GM21381 (cell line): ENCODE measurements around the gene CRHR2.

Experiments
- ATAC-seq: cut with Tn5 transposase; IDR thresholded peaks from one replicate; pipeline ENCODE4 v1.9.1; 2021; ENCODE audit warnings: mild to moderate bottlenecking, moderate library complexity; ENCODE audit not compliant: unreplicated experiment

CRHR2 gene

DNA sequence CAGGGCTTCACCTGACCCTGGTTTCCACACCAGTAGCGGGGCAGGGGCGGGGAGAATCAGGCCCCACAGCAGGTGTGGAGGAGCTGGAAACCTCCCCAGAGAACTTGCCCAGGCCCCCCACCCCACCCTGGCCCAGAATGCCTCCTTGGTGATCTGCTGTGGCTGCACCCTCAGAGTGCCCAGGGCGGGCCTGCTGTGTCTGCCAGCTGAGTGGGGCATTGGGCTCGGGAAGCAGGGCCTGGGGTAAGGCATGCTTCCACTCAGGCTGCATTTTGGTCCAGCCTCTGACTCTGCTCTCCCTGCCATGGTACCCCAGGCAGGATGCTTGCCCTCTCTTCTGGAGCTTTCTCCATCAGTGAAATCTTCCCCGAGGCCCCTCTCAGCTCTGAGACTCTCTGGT, 1.1 kb upstream of the CRHR2 start:
- no peak for ATAC-seq

DNA sequence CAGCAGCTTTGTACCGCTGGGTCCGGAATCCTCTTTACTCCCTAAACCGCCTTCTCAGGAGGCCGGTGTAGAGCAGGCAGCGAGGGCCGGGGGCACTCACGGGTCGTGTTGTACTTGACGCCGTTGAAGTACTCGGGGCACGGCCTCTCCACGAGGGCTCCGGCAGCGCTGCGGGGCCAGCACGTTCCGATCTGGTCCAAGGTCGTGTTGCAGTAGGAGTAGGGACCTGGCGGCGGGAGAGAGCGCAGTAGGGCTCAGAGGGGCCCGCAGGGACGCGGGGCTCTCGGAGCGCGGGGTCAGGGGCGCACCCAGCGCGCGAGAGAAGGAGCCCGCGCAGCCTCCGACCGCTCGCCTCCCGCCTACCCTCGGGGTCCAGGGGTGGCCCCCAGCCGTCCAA, 443 bp downstream of the CRHR2 start:
- ATAC-seq, result no peak

DNA sequence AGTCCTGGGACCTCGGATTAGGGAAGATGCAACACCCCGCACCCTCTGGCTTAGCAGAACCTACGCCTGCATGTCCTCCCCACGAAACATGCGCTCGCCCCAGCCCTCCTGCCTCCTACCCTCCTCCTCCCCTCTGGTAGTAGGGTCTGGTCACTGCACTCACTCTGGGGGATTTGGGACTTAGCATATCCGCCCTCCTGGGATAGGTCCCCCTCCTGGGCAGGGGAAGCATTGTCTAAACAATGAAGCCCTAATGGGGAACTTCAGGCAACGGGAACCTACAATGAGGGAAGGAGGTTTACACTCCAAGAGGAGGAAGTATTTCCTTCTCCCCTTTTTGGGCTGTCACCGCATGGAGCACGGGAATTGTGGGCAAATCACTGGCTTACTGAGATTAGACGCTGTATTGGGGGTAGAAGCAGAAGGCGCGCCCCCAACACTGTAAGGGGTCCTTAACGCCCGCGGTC, 892 bp downstream of the CRHR2 start:
- no peak for ATAC-seq

DNA sequence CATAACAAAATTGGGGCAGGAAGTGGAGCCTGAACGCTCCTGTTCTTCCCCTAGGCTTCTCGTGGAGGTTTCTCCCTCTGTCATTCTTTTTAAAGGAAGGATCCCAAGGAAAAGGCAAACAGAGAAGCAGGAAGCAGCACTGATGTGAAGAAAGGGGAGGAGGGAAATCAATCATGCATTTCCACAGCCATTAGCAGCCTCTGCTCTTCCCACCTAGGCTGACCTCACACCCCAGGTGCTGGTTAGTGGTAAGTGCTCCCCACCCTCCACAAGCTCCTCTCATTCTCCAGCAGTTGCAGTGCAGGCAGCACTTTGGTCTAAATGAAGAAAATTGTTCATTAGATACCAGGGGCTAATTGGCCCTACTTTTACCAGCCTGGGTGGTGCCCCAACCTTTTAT, 2.6 kb downstream of the CRHR2 start:
- no peak for ATAC-seq

DNA sequence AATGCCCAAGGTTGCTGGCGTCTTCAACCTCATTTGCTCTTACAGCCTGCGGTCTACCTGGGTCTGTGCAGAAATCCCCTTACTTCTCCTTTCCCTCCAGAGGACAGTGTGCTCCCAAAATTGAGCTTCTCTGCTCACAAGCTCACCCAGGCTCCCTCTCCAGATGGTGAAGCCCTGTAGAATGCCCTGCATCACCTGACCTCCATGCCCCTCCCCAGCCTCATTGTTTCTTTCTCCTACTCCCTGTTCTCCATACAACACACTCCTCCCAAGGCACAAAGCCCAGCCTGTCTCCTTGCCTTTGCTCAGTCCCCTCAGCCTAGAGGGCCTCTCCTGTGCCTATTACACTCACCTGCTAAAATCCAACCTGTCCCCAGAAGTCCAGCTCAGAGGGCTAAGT, 3.5 kb downstream of the CRHR2 start:
- no peak for ATAC-seq

DNA sequence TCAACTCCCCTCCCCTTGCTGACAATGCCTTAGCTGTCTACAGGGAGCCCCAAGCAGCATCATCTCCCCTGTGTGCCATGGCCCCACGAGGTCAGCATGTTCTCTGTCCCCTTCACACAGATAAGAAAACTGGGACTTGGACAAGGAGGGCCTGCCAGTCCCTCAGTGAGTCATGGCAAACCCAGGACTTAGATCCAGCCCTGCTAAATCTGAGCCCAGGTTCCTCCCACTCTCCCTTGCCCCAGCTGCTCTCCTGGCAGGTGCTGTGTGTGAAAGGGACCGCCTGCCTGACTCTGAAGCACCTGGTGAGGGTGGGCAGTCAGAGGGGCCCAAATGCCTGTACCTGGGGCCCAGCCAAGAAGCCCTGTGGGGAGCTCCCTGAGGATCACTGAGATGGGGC, 7.4 kb downstream of the CRHR2 start:
- no peak for ATAC-seq

DNA sequence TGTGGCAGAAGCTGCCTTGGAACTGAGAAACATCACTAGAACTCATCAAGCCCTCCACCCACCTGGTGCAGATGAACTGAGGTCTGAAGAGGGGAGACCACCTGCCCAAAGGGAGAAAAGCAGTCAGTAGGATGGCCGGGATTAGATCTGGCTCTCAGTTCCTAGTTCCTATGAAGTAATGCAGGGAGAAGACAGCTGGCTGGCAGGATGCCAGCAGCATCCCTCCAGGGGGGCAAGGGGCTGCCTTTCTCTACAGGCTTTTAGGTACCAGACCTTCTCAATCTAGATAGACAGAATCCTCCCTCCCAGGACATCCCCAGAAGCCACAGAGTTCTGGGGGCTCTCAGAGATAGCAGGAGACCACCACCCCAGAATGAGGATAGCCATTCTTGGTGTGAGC, 7.8 kb downstream of the CRHR2 start:
- ATAC-seq, result no peak

DNA sequence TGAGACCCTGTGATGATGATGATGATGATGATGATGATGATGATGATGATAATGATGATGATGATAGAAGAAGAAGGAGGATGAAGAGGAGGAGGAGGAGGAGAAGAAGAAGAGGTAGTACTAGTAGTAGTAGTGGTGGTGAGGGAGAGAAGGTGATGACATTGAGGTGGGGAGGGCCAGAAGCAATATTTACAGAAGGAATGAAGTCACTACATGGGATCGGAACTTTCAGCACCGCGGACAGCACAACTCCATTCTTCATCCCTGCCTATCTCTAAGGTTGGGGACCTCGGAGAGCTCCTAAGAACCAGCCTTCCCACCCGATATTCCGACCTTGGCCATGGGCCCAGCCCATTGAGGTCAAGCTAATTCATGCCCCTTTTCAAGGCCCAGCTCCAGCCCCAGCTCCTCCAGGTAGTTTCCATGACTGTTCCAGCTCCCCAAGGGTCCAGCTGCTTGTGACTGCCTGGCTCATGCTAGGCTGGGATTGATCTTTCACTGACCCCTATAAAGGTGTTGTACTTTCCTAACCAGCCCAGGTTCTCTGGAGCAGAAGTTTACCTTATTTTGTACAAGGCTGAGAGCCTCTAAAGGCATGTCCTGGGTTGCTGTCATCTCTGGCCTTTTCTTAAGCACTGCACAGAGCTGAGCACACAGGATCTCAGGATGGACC, 10.3 kb downstream of the CRHR2 start:
- ATAC-seq, result no peak

DNA sequence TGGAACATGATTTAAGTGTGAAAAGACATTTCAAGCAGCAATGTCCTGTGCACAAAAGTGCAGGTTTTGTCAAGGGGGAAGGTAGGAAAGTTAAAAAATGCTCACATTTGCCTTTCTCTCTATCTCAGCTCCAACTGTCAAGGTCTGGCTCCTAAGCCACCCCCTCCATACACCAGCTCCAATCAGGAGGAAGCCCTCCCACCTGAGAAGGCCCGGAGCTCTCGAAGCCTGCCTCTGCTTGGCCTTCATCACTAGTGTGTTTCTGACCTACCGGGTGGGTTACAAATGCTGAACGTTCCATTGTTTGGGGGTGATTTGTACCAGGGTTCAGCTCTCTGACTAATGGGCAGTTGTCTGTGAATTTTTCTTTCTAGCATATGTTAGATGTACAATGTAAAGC, 14.2 kb downstream of the CRHR2 start:
- ATAC-seq, result no peak

DNA sequence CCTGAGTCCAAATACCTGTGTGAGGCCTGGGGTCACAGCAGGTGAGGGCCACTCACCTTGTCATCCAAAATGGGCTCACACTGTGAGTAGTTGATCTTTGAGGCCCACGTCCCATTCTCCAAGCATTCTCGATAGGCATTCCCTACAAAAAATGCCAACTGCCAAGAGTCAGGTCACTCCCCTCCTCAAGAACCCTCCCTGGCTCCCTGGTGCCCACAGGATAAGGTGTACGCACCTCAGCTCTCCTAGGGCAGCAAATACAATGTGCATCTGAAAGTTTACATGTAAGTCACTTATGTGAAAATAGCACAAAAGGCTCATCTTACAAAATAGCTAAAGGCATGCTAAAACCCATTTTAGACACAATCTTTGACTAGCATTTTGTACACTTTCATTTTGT, 15.1 kb downstream of the CRHR2 start:
- no peak for ATAC-seq

DNA sequence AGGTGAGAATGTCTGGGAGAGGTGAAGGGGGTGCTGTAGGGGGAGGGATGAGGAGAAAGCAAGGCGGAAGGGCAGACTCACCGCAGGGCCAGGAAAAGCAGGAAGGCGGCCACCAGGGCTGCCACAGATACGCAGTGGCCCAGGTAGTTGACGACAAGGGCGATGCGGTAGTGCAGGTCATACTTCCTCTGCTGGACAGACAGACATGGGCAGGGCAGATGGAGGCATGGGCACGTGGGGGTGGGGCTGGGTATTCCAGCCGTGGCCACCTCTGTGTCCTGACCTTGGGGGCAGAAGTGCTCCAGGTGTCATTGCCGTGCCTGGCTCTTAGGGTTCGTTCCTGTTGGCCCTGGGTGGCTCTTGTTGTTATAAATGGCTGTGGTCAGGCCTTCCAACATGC, 16.8 kb downstream of the CRHR2 start:
- no peak for ATAC-seq

DNA sequence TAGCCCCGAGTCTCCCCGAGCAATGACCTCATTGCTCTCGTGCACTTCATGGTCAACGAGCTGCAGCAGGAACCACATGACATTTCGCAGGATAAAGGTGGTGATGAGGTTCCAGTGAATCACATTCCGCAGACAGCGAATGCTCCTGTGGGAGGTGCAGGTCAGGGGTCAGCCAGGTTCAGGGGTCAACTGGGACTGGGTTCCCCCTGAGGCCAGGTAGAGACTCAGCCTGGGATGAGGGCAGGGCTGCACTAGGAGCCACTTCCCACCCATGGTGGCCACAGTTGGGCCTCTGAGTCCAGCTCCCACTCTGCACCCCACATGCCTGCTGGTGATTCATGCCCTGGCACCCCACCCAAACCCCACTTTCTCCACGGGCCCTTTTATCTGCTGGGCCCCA, 17.2 kb downstream of the CRHR2 start:
- no peak for ATAC-seq

DNA sequence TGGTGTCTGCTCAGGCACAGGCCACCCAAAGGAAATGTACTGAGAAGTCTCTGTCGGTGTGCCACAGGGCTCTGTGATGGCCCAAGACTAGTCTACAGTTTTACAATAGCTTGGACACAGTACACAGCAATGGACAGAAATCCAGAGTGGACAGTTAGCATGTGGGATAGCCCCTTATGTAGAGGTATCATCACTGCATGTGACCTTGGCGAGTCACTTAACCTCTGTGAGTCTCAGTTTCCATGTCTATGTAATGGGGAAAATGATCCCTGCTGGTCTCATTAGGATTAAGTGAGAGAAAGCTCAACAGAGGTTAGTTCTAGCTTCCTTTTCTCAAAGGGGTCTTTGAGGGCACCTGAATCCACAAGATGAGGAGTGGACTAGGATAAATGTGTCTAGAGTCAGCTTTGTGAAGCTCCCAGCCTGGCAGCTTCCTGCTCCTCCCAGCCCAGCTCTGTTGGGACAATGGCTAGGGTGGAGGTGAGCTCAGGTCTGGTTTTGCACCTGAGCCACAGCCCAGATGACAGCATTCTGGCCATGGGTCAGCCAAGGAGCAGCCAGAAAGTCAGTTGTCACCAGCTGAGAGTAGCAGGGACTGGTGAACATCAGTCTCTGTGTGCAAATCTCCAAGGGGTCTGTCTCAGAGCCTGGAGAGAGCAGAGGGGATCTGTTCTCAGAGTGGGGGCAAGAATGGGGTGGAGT, 17.9 kb downstream of the CRHR2 start:
- no peak for ATAC-seq

DNA sequence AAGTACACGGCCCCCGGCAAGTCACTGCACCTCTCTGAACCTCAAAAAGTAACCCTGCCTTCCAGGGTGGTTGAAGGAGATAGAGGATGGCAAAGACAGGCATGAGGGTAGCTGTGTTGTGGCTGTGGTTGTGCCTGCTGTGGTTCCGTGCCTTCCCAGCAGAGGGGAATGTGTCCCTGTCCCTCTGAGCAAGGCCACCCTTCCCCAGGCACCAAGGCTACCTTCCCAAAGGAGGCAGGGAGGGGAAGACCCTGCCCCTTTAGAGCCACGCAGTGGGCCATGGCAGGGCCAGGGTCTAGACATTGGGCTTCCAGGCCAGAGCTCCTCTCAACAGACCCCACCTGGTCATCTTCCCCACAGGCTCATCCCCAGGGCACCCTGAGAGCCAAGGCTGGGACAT, 18.8 kb downstream of the CRHR2 start:
- no peak for ATAC-seq

DNA sequence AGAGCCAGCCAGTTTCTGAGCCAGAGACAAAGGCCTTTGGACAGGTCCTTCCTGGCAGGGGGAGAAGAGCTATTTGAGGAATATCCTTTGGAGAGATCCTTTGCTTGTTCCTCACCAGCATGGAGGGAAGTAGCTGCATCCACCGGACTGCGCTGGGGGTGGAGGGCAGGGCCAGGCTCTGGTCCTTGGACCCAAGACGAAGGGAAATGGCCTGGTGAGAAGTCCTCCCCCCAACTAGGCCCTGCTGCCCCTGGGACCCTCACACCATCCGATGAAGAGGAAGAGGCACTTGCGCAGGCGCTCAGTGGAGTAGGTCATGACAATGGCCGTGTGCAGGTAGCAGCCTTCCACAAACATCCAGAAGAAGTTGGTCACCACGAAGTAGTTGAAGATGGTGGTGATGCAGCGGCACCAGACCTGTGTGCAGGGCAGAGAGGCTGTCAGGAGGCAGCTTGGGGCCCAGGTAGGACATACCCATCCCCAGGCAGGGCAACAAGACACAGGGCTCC, 19.8 kb downstream of the CRHR2 start:
- ATAC-seq, result no peak

DNA sequence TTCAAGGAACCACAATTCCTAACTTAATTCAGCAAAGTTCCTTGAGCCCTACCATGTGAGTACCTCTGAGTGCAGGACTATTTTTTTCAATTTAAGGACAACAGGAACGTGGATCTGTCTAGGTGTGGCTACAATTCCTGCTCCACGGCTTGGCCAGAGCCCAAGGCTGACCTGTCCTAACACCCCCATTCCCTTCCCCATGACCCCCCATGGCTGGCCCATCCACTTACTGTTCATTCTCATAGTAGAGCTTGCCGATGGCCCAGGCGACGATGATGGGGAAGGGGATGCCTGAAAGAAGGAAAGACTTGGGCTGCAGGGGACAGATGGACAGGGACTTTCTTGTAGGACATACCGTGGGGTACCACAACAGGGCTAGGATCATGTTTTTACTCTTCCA, 20.3 kb downstream of the CRHR2 start:
- no peak for ATAC-seq

DNA sequence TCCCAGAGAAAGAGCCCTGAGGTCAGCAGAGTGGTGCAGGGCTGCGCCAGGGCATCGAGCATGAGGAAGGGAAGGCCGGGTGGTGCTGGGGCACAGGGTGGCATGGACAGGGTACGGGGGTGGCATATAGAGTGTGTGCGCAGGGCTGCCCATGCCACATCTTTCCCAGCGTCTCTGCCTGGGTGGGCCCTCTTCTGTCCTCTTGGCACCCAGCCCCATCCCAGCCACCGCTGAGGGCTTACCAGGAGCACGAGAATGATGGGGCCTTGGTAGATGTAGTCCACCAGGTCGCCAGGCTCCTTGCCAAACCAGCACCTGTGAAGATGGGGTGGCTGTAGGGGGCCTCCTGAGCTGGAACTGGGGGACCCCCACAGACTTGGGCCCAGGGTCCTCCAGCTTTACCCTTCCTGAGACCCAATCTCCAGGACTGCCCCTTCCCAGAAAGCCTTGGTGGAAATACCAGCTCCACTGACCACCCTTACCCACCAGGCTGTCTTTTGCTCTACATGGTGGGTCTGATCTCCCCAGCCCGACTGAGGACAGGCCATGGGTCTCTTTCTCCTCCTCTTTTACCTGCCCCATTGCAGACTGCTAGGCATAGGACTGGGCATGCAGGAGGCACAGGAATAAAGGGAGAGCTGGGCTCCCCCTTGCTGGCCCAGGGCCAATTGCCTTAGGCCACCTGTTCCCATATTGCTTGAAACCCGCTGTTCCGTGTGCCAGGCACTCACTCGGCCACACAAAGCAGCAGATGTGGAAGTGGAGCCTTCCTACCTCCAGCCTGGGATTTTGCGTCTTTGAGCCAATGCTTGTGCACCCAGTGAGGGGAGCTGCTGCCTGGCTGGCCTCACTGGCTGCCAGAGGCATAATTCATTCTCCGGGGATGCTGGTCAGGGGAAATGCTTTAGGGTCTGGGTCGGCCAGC, 21.7 kb downstream of the CRHR2 start:
- no peak for ATAC-seq

DNA sequence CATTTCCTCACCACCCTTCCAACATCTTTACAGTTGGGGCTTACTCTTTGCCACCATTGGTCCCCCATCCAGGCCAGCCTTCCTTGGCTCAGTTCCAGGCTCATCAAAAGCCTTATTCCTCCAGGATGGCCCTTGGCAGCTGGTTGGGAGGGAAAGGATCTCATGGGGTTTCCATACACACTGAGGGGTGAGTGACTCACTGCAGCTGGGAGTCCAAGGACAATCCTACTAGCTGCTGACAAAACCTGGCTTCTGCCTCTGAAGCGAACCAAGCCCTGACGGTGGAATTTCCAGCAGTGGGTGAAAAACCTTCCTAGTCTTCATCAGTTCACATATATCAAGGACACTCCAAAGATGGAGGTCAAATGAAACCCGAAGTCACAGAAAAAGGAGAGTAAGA, 22.9 kb downstream of the CRHR2 start:
- no peak for ATAC-seq

DNA sequence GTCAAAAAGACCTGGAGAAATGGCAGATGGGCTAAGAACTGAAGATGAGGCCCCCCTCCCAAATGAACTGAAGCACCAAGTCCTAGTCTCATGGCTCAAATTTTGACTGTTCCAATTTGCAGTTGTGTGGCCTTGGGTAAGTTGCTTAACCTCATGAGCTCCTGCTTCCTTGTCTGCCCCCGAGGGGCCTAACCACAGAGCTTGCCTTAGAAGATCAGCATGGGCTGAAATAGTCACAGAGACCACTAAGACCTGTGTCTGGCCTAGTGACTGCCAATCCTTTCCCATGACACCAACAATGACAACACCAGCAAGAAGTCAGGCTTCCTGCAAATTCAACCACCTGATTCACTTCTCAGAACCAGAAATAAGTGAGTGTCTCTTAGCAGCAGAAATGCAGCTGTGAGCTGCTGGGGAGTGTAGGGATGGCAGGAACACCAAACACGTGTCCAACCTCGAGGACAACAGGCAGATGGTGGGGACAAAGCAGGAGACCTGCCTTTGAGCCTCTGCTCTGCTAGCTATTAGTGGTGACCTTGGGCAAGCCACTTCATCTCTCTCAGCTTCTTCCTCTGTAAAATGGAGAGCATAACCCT, 23.7 kb downstream of the CRHR2 start:
- no peak for ATAC-seq

DNA sequence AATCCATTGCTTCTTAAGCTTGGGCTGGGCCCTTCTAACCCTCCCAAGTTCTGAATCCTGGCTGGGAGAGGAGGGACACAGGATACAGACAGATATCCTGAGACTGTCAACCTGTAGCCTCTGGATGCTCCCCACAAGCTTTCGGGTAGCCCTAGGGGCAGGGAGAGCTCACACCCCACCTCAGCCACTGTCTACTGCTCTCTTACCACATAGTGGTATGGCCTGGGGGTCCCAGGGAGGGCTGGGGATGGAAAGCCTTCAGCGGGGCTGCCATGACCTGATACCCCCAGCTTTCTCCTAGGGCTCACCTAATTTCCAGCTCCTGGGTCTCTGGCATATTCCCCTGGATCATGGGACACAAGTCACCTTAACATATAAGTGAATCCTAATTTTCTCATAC, 25.1 kb downstream of the CRHR2 start:
- no peak for ATAC-seq
